CD14-positive monocyte (primary cell): ENCODE data around the gene PPP1R16B. TPM values are rescaled to one million over a fixed set of nuclear protein-coding genes. Genes with fewer than 3 reads are reported as not detected.

Source experiments
- DNase-seq, 3 donors: peaks; one replicate each; pipeline ENCODE4 v3.0.0-alpha.2; 2011 to 2022
- H2AFZ ChIP-seq: 2 replicates; pipeline ENCODE4 v1.6.0; 2012; ENCODE audit warnings: mild to moderate bottlenecking, low read depth, low read length, inconsistent platforms; ENCODE audit not compliant: insufficient read depth, poor library complexity, severe bottlenecking
- H3K27ac ChIP-seq, 2 donors: 1 replicate in 1 of 2; 2 replicates in 1 of 2; pipeline ENCODE4 v1.5.1; 2012 to 2013; ENCODE audit warnings: low read length in 2 of 2, control low read depth in 1 of 2, inconsistent platforms in 1 of 2, low read depth in 1 of 2, mild to moderate bottlenecking in 1 of 2
- H3K27me3 ChIP-seq, 2 donors: one replicate each; pipeline versions ENCODE4 v1.6.0 to v1.6.1; 2011 to 2013; ENCODE audit warnings: low read length in 2 of 2; ENCODE audit not compliant: control insufficient read depth in 2 of 2, insufficient read depth in 2 of 2
- H3K36me3 ChIP-seq, 2 donors: replicated peaks in 1 of 2; 1 replicate in 1 of 2; 2 replicates in 1 of 2; pipeline versions ENCODE4 v1.5.1 to v1.6.1; 2012 to 2013; ENCODE audit warnings: low read length in 2 of 2, control low read depth in 1 of 2, inconsistent platforms in 1 of 2, mild to moderate bottlenecking in 1 of 2; ENCODE audit not compliant: insufficient read depth in 2 of 2, control insufficient read depth in 1 of 2
- H3K4me1 ChIP-seq, 2 donors: 1 replicate in 1 of 2; 2 replicates in 1 of 2; pipeline versions ENCODE4 v1.5.1 to v1.6.1; 2012 to 2013; ENCODE audit warnings: low read length in 2 of 2, control low read depth in 1 of 2, inconsistent platforms in 1 of 2, mild to moderate bottlenecking in 1 of 2, moderate library complexity in 1 of 2; ENCODE audit not compliant: insufficient read depth in 2 of 2, control insufficient read depth in 1 of 2
- H3K4me2 ChIP-seq: replicated peaks from 2 replicates; pipeline ENCODE3; 2012; ENCODE audit warnings: low read length, moderate library complexity, mild to moderate bottlenecking; ENCODE audit not compliant: poor library complexity, severe bottlenecking; ENCODE audit errors: extremely low read depth
- H3K4me3 ChIP-seq, 3 experiments: fragments of 200-600 bp in 1 of 3; sonication (generic) in 1 of 3; replicated peaks in 1 of 3; 1 replicate in 2 of 3; 2 replicates in 1 of 3; pipeline ENCODE4 v1.5.1; 2011 to 2013; ENCODE audit warnings: low read length in 3 of 3, mild to moderate bottlenecking in 3 of 3, control low read depth in 2 of 3, low read depth in 2 of 3, inconsistent platforms in 1 of 3, moderate library complexity in 1 of 3
- H3K79me2 ChIP-seq: 2 replicates; pipeline ENCODE4 v1.6.0; 2012; ENCODE audit warnings: mild to moderate bottlenecking, control low read depth, inconsistent platforms, low read length, moderate library complexity; ENCODE audit not compliant: insufficient read depth
- H3K9ac ChIP-seq: 2 replicates; pipeline ENCODE4 v1.6.0; 2017; ENCODE audit warnings: low read length, mild to moderate bottlenecking; ENCODE audit not compliant: insufficient read depth, poor library complexity, severe bottlenecking
- H3K9me3 ChIP-seq, 2 donors: replicated peaks in 1 of 2; 1 replicate in 1 of 2; 2 replicates in 1 of 2; pipeline versions ENCODE4 v1.5.1 to v1.6.1; 2012 to 2013; ENCODE audit warnings: low read length in 2 of 2, control low read depth in 1 of 2; ENCODE audit not compliant: control insufficient read depth in 1 of 2, insufficient read depth in 1 of 2
- H4K20me1 ChIP-seq: 2 replicates; pipeline ENCODE4 v1.6.0; 2012; ENCODE audit warnings: mild to moderate bottlenecking, low read length, control low read depth, moderate library complexity; ENCODE audit not compliant: insufficient read depth
- H3K27ac Mint-ChIP-seq, 7 donors: one replicate each; pipeline ENCODE4 v1.8.0; 2020; ENCODE audit warnings: mild to moderate bottlenecking in 7 of 7, mixed read lengths in 7 of 7, moderate library complexity in 6 of 7, inconsistent platforms in 2 of 7
- H3K27me3 Mint-ChIP-seq, 3 donors: one replicate each; pipeline ENCODE4 v1.8.0; 2021 to 2022; ENCODE audit warnings: low read depth in 3 of 3, mild to moderate bottlenecking in 3 of 3, mixed read lengths in 3 of 3, moderate library complexity in 3 of 3, inconsistent platforms in 1 of 3
- H3K36me3 Mint-ChIP-seq, 2 donors: one replicate each; pipeline ENCODE4 v1.8.0; 2020; ENCODE audit warnings: mixed read lengths in 2 of 2, inconsistent platforms in 1 of 2, mild to moderate bottlenecking in 1 of 2
- H3K4me1 Mint-ChIP-seq: one replicate; pipeline ENCODE4 v1.8.0; 2020; ENCODE audit warnings: mild to moderate bottlenecking, mixed read lengths
- H3K4me3 Mint-ChIP-seq, 2 donors: one replicate each; pipeline ENCODE4 v1.8.0; 2020; ENCODE audit warnings: mild to moderate bottlenecking in 2 of 2, mixed read lengths in 2 of 2, moderate library complexity in 1 of 2
- H3K9me3 Mint-ChIP-seq, 7 donors: one replicate each; pipeline ENCODE4 v1.8.0; 2020 to 2022; ENCODE audit warnings: mixed read lengths in 7 of 7, mild to moderate bottlenecking in 6 of 7, moderate library complexity in 6 of 7, inconsistent platforms in 2 of 7
- WGBS: methylation state at CpG from one replicate; pipeline ENCODE4 v1.1.5; 2013; ENCODE audit warnings: missing lambda C conversion rate; ENCODE audit not compliant: insufficient coverage; 5-methylcytosine and 5-hydroxymethylcytosine counted together
- intact Hi-C, 2 donors: fragments of 100-400 bp; cut with micrococcal nuclease; formaldehyde crosslinking; loops; one replicate each; pipeline versions ENCODE4 v1.15.0 to v1.15.1; 2023
- polyA plus RNA-seq, 3 donors: library from polyadenylated mRNA; depleted of rRNA in 1 of 3; unstranded in 2 of 3; stranded (reverse) in 1 of 3; fragments of 300-500 nt in 2 of 3; fragments of >200 nt in 1 of 3; fragmentation: Illumina TruSeq in 2 of 3; gene quantifications; 1 replicate in 2 of 3; 2 replicates in 1 of 3; pipeline ENCODE4 v1.2.3, GENCODE V29; 2012 to 2021
- TF ChIP-seq, protein P1 (sequence below): fragments of 200-600 bp; IDR thresholded peaks from one replicate; pipeline ENCODE4 v1.8.0; 2022; ENCODE audit warnings: antibody characterized with exemption, mild to moderate bottlenecking

Gene PPP1R16B
- polyA plus RNA-seq, 3 donors, result 1.1 to 4.4 (median 1.4) TPM

GRCh38 chr20:38829296-38829875, 23.9 kb downstream of the PPP1R16B start:
- no peak overlapping the region for H3K9ac ChIP-seq
- H3K4me1 ChIP-seq, result peaks cover 0 to 2% of the 10 kb centered on the region in 2 donors
- no peak for DNase-seq
- TF ChIP-seq, protein P1, sequence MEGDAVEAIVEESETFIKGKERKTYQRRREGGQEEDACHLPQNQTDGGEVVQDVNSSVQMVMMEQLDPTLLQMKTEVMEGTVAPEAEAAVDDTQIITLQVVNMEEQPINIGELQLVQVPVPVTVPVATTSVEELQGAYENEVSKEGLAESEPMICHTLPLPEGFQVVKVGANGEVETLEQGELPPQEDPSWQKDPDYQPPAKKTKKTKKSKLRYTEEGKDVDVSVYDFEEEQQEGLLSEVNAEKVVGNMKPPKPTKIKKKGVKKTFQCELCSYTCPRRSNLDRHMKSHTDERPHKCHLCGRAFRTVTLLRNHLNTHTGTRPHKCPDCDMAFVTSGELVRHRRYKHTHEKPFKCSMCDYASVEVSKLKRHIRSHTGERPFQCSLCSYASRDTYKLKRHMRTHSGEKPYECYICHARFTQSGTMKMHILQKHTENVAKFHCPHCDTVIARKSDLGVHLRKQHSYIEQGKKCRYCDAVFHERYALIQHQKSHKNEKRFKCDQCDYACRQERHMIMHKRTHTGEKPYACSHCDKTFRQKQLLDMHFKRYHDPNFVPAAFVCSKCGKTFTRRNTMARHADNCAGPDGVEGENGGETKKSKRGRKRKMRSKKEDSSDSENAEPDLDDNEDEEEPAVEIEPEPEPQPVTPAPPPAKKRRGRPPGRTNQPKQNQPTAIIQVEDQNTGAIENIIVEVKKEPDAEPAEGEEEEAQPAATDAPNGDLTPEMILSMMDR, result no peak
- intact Hi-C loops, result no loop called here
- H3K4me3 ChIP-seq, result no peak overlapping the region
- no peak overlapping the region for H3K27ac ChIP-seq
- peaks cover 12% of the 10 kb centered on the region for H3K4me1 Mint-ChIP-seq
- peaks cover 0 to 3% (median 0%) of the 10 kb centered on the region in 7 donors for H3K9me3 Mint-ChIP-seq
- H2AFZ ChIP-seq, result no peak overlapping the region
- H3K27me3 ChIP-seq, result no peaks in the 10 kb centered on the region
- H4K20me1 ChIP-seq, result no peaks in the 10 kb centered on the region
- H3K9me3 ChIP-seq, result no peaks in the 10 kb centered on the region
- H3K4me2 ChIP-seq, result no peak overlapping the region
- H3K79me2 ChIP-seq, result no peaks in the 10 kb centered on the region
- H3K27me3 Mint-ChIP-seq, result peaks cover 0 to 4% (median 0%) of the 10 kb centered on the region in 3 donors
- no peak overlapping the region for H3K27ac Mint-ChIP-seq
- 88% methylated on average over 5 of the region's 7 CpGs for WGBS
- H3K36me3 ChIP-seq, result peaks cover 0 to 15% of the 10 kb centered on the region in 2 donors
- H3K4me3 Mint-ChIP-seq, result no peak overlapping the region
- peaks cover 5 to 26% of the 10 kb centered on the region in 2 donors for H3K36me3 Mint-ChIP-seq

DNA sequence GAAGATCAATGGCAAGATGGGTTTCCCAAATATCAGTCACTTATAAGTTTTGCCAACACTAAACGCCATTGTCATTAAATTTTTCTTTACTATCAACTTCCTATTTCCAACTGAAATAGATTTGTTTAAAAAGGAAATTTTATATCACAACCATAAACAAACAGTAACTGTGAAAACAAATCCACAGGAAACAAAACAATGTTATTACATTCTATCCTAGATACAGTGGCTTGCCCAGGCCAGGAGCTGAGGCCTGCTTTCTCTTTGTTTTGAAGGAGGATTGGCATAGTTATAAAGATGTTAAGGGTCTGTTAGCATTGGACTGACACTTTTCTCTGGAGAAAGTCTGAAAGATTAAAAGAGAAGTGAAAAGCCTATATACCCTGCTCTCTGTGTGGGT, 24.9 kb downstream of the PPP1R16B start:
- no peak overlapping the region for H3K4me3 Mint-ChIP-seq
- Histone ChIP-seq H4K20me1 (no peaks in the 10 kb centered on the region), H3K9me3 (no peaks in the 10 kb centered on the region)

More for the DNA sequence above, 24.9 kb downstream of the PPP1R16B start:
- Mint-ChIP-seq H3K4me1 (peaks cover 13% of the 10 kb centered on the region), H3K27ac (peak overlapping the region in 1 of 7 donors; percentile 15), H3K36me3 (peaks cover 5 to 26% of the 10 kb centered on the region in 2 donors), H3K9me3 (peaks cover 0 to 3% (median 0%) of the 10 kb centered on the region in 7 donors), H3K27me3 (peaks cover 0 to 4% (median 0%) of the 10 kb centered on the region in 3 donors)
- Histone ChIP-seq H3K4me2 (no peak overlapping the region), H3K27me3 (no peaks in the 10 kb centered on the region), H3K4me1 (no peaks in the 10 kb centered on the region), H3K4me3 (no peak overlapping the region), H3K36me3 (peaks cover 0 to 15% of the 10 kb centered on the region in 2 donors), H2AFZ (no peak overlapping the region), H3K79me2 (no peaks in the 10 kb centered on the region), H3K9ac (no peak overlapping the region), H3K27ac (no peak overlapping the region)
- intact Hi-C loops, result no loop called here
- DNase-seq, result no peak
- WGBS, result no CpG with 5 or more reads among the region's 1 CpG
- TF ChIP-seq, protein P1, result no peak
